ENCODE data around the gene RNF220. TPM values are rescaled to one million over a fixed set of nuclear protein-coding genes. Genes with fewer than 3 reads are reported as not detected.

Gene RNF220
- total and polyA plus RNA-seq, 2 donors (not counting 3 experiments of a cell fraction or from before 2014, with no cell fraction given), result 62.7 to 66.6 TPM

GRCh38 chr1:44587796-44588460 lies 182.9 kb downstream of the RNF220 start:
- H3K9me3 ChIP-seq (replicated peaks; ENCODE audit: control insufficient read depth, insufficient read depth, low read length), result no peaks in the 10 kb centered on the region
- peaks cover 8% of the 10 kb centered on the region in 2 experiments for H3K27me3 ChIP-seq (ENCODE audit: control insufficient read depth in 2 of 2, insufficient read depth in 2 of 2, low read length in 2 of 2)
- H3K4me1 ChIP-seq (ENCODE audit: control insufficient read depth, extremely low read depth, insufficient read depth, low read length), result no peaks in the 10 kb centered on the region
- FAIRE-seq (no peak), DNase-seq (ENCODE audit: low read depth, low spot score) (no peak)
- no peaks in the 10 kb centered on the region for H3K9me1 ChIP-seq (replicated peaks; ENCODE audit: control insufficient read depth, extremely low read depth, insufficient read depth, low read length)
- CTCF ChIA-PET, result interaction anchor here (1.6 to 2.4 kb wide), 2 partner anchors 210 to 370 kb away, joined by 3 to 11 read pairs; no protein-coding TSS in a partner anchor
- no peak overlapping the region for H3K4me2 ChIP-seq (ENCODE audit: insufficient read depth, low read length)
- intact Hi-C loops (cut with micrococcal nuclease), result no loop called here
- H3K9ac ChIP-seq (replicated peaks; ENCODE audit: extremely low read depth, insufficient read depth, low read length), result no peak overlapping the region
- H3K36me3 ChIP-seq (ENCODE audit: control insufficient read depth in 2 of 2, extremely low read depth in 1 of 2, insufficient read depth in 2 of 2, low read length in 2 of 2), result no peaks in the 10 kb centered on the region
- dilution Hi-C loops (cut with MboI; ENCODE audit: extremely low pct_ligation_motif_present, low sequenced_read_pairs), result no loop called here
- no peak overlapping the region for H2AFZ ChIP-seq (ENCODE audit: low read depth, low read length)
- no TSS peak for BruUV-seq (replicated peaks)
- POLR2A ChIA-PET, result no interaction called here
- H3K4me3 ChIP-seq (replicated peaks in 1 of 3; ENCODE audit: insufficient read depth in 1 of 3, low read depth in 1 of 3, low read length in 3 of 3), result no peak overlapping the region
- no peak overlapping the region for H3K27ac ChIP-seq (ENCODE audit: insufficient read depth, low read depth, low read length)
- H3K79me2 ChIP-seq (ENCODE audit: control insufficient read depth, insufficient read depth, low read length), result no peaks in the 10 kb centered on the region
- no peaks in the 10 kb centered on the region for H4K20me1 ChIP-seq (replicated peaks; ENCODE audit: control insufficient read depth, extremely low read depth, insufficient read depth, low read length)
- TF ChIP-seq FOS (IDR thresholded peaks at IDR 0.05; ENCODE audit: borderline replicate concordance, insufficient read depth, low read length), result no peak
- no peak for TF ChIP-seq GATA2 (IDR thresholded peaks at IDR 0.05; ENCODE audit: insufficient read depth, insufficient read length, low read depth, low read length)
- no peak for TF ChIP-seq MYC (IDR thresholded peaks at IDR 0.05; ENCODE audit: low read depth, low read length)
- no peak for TF ChIP-seq EZH2 (IDR thresholded peaks at IDR 0.05; ENCODE audit: borderline replicate concordance, low read depth, low read length, severe bottlenecking)
- no peak for TF ChIP-seq POLR2AphosphoS5 (IDR thresholded peaks at IDR 0.05; ENCODE audit: insufficient read depth, low read depth, low read length)
- no peak for TF ChIP-seq MAX (IDR thresholded peaks at IDR 0.05; ENCODE audit: insufficient read depth, insufficient read length)
- TF ChIP-seq CTCF (IDR thresholded peaks at IDR 0.05; ENCODE audit: extremely low read depth in 1 of 2, insufficient read depth in 1 of 2, low read depth in 1 of 2, low read length in 2 of 2), result no peak
- TF ChIP-seq POLR2A (IDR thresholded peaks at IDR 0.05; ENCODE audit: low read depth, low read length), result no peak
- no peak for TF ChIP-seq JUN (IDR thresholded peaks at IDR 0.05; ENCODE audit: borderline replicate concordance, insufficient read depth, insufficient read length, low read depth)
